Activated CD4-positive, alpha-beta T cell treated with anti-CD3 and anti-CD28 coated beads, Interleukin-2, amount 50 U/mL, for 16 hours (primary cell): ENCODE results near the gene TREX2.
"Not testable (repeated sequence)": the region's sequence is repeated elsewhere in the genome, so short reads cannot be mapped to it uniquely, and the experiment has no call there.

ENCODE experiments used
- DNase-seq: peaks from one replicate; pipeline ENCODE4 v3.0.0-alpha.2; 2020

The TREX2 gene

DNA sequence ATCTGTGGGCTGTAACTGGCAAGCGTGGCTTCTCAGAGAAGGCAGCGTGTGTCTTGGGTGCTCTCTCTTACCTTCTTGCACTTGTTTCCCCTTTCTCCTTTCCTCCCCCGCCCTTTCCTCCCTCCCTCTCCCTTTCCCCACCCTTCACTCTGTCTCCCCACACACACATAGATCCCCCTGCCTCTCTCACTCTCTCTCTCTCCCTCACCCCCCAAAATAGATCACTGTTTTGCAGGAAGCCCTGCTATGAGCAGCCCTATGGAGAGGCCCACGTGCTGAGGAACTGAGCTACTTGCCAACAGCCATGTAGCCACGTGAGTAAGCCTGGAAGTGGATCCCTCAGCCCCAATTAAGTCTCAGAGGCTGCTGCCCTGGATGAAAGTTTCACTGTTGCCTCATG lies 40.4 kb downstream of the TREX2 start:
- DNase-seq = no peak

GRCh38 chrX:153404333-153404732 lies 41.5 kb downstream of the TREX2 start:
- DNase-seq = not testable (repeated sequence)

DNA sequence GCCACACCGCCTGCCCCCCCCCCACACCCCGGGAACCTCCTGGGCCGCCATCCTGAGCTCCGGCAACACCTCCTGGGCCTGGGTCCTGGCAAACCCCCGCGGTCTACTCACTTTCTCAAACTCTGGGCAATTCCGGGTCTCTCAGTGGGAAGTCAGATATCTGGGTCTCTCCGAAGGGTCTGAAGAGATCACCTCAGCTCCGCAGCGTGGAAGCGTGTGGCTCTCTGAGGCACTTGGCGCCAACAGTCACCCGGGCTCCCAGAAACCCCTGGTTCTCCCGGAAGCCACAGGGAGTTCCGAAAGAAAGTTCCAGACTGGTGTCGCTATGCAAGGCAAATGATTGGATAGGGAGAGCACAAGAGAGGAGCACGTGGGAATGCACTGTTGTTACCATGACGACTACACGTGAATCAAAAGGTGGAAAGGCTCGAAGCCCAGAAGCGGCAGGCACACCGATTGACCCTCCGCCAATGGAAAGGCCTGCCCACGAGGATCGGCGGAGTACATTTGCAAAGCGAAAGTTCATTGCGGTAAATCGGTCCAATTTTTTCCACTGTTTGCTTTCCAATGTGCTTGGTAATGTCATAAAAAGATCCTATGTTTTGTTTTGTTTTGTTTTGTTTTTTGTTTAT lies 44.6 kb downstream of the TREX2 start, which contains the start of gene PNMA6E:
Gene PNMA6E, minus strand, starts transcription at position 218 of the 632 bp plus-strand sequence. CDS start 2,501 bp downstream, outside the sequence.
- no peak for DNase-seq

DNA sequence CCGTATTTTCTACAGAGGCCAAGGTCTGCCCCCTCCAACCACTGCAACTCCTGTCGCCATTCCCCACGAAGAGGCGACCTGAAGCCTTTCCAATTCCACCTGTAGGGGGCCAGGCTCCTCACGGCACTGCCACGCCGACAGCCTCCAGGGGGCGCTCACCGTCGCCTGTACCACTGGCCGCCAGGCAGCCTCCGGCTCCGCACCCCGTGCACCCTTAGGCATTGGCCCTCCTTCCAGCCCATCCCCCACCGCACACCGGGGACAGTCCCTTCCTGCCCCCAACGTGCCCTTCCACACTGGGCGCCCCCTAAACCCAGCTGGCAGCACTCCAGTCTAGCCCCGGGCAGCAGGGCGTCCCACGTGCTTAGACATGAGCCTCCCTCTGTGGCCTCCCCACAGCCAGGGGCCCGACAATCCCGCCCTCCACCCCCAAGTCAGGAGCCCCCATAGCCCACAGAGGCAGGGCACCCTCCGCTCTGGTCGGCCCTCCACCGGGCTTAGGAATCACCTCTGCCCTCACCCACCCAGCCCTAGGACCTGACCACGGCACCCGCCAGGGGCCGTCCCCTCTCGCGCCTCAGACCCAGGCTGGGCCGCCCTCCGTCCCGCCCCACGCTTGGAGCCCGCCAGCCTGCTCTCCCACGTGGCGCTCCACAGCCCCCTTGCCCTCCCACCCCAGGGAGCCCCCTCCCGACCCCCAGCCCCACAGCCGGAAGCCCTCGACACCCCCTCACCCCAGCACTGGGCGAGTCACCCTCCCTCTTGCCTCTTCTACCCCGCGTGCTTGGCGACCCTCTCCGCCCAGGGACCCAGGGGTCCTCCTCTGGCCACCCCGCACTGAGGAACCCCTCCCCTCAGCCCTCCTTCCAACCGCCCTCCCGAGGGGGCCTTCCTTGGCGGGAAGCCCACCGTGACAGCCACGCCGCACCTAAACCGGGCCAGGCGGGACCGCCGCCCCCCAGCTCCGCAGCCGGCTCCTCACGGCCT lies 45.4 kb downstream of the TREX2 start:
- peak; percentile 64 for DNase-seq

- DNase-seq = no peak
These were observed 47.4 kb downstream of the TREX2 start for GRCh38 chrX:153398275-153398960.

DNA sequence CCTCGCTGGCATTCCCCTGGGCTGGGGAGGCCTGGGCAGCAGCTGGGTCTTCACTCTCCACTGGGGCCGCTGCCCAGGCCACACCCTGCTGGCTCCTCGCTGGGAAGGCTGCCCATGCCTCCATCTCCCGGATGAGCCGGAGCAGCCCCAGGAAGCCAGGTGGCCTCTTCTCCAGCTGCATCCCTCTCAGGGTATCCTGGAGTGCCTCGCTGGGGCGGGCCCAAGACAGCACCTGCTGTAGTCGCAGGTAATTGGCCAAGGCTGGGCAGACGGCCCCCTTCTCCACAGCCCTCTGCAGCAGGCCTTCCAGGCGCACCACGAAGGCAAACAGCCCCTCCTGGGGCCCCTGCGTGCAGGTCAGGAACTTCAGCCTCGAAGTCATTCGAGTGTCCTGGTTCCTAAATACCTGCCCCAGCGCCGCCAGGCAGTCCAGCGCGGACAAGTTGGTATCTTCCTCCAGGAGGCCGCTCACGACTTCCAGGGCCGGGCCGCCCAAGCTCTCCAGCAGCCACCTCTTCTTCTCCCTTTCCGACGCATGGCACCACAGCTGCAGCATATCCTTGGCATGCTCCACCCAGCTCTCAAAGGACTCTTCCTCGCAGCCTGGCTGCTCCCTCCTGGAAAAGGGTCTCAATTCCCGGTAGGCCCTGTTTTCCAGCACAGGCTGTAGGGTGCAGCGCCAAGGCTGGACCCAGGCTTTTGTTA lies 48.4 kb downstream of the TREX2 start:
- no peak for DNase-seq

DNA sequence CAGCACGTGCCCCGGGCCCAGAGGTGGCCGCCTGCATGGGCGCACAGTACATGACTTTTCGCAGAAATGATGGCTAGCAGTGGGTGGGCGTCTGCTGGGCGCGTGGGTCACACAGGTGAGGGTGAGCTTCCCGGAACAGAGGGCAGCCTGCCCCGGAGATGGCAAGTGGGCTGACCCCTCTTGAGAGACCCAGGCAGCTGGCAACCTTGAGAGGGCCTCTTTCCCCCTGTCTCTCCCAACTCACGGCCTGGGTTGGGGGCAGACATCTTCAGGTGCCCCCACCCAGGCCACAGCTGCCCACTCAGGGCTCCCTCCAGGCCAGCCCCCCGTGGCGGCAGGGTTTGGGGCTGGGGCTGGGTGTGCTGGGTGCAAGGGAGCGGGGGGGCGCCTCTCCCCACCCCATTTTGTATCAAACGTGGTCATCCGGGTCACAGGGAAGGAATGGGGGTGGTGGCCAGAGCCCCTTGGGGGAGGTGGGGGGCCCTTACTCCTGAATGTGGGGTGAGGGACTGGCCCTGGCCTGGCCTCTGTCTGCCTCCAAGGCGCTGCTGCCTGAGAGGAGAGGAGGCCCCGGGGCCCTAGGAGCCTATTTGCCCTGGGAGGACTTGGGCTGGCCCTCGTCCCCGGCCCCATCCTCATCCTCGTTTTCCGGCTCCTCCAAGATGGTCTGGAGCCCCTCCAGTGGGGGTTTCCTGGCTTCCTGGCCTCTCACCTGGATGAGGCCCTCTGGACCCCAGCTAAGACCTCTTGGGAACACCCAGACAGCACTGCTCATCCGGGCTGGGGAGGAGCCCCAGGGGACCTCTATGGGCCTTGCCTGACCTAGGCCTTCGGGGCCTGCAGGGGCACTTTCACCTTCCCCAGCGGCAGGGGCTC lies 49.3 kb downstream of the TREX2 start:
- no peak for DNase-seq

DNA sequence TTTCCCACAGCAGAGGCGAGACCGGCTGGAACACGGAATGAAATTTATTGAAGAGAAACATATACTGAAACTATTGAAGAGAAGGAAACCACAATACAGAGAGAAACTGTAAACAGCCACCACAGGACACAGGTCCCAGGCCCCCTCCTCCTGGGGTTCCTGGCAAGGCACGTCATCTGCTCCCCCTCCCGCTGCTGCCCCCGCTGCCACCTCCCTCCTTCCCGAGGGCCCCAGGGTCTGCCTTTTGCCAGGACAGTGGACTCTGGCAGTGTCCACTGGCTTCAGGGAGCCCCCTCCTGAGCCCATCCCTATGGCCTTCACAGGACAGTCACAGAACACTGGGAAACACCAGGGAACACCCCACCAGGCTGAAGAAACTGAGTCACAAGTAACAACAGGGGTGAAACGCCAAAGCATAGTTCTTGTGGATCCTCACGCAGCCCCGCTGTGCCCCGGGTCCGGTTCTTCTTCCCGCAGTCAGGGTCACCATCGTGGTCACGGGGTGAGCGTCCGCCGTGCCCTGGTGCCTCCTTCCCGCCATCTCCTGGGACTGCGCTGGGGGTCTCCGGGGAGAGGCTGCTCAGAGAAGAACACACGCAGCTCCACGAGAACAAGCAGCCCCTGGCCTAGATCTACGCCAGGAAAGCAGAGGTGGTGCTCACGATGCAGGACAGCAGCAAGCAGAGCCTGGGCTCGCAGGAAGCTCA lies 50.1 kb downstream of the TREX2 start:
- DNase-seq = no peak

DNA sequence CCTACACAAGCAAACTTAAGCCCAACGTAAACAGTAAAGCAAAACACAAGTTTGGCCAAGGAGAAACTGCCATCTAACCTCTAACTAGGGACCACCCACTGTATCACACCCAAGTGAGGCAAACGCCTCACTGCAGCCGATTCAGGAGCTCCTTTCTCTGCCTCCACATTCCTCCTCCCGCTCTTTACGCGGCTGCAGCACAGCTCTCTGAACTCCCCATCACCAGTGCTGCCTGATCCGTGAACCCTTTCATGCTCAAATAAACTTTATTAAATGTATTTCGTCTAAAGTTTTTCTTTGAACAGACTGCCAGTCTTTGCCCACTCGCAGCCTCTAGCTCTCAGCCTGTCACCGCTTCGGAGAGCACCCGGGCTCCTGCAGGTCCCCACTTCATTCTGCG lies 51.2 kb downstream of the TREX2 start:
- DNase-seq = no peak
